DMS114 treated with DMSO at 0.1 percent for 48 hours (cell line): ENCODE data around the gene DPH1.
A peak's percentile ranks its signal among the peaks of the same experiment; 100 is the strongest.
"Not testable (repeated sequence)": the region's sequence is repeated elsewhere in the genome, so short reads cannot be mapped to it uniquely, and the experiment has no call there.

Source experiments
- DNase-seq: peaks from one replicate; lab custom pipeline; 2025; ENCODE audit not compliant: unreplicated experiment; lab: John Stamatoyannopoulos, UW

DPH1 gene

GRCh38 chr17:2008332-2009126 lies 21.4 kb upstream of the DPH1 start:
- DNase-seq = no peak

GRCh38 chr17:2009737-2010136 lies 20.2 kb upstream of the DPH1 start:
- no peak for DNase-seq

GRCh38 chr17:2011411-2012371 lies 18.3 kb upstream of the DPH1 start:
- DNase-seq = no peak

GRCh38 chr17:2012499-2012898 lies 17.5 kb upstream of the DPH1 start:
- DNase-seq = no peak

GRCh38 chr17:2013220-2013993 lies 16.5 kb upstream of the DPH1 start:
- DNase-seq = not testable (repeated sequence)

- DNase-seq = no peak
Observed at GRCh38 chr17:2013994-2014317, 16.0 kb upstream of the DPH1 start.

GRCh38 chr17:2015314-2015713 lies 14.6 kb upstream of the DPH1 start:
- no peak for DNase-seq

- DNase-seq = no peak
Observed at GRCh38 chr17:2016494-2016893, 13.5 kb upstream of the DPH1 start.

GRCh38 chr17:2017274-2017941 lies 12.5 kb upstream of the DPH1 start:
- no peak for DNase-seq

GRCh38 chr17:2018716-2019510 lies 11.0 kb upstream of the DPH1 start:
- DNase-seq = no peak

GRCh38 chr17:2019723-2020122 lies 10.2 kb upstream of the DPH1 start:
- no peak for DNase-seq

GRCh38 chr17:2020721-2021120 lies 9.2 kb upstream of the DPH1 start:
- DNase-seq = no peak

- DNase-seq = no peak
Observed at GRCh38 chr17:2022647-2023240, 7.2 kb upstream of the DPH1 start.

GRCh38 chr17:2023256-2023655 lies 6.7 kb upstream of the DPH1 start:
- no peak for DNase-seq

- no peak for DNase-seq
Observed at GRCh38 chr17:2023692-2024571, 6.0 kb upstream of the DPH1 start.

GRCh38 chr17:2024572-2025219 lies 5.3 kb upstream of the DPH1 start:
- DNase-seq = no peak

- DNase-seq = peak; percentile 66
Observed at GRCh38 chr17:2025220-2025621, 4.7 kb upstream of the DPH1 start, which contains the start of gene RTN4RL1. Gene RTN4RL1, minus strand, starts transcription at chr17:2025334. Its CDS starts 469 bp downstream, at chr17:2024865.
